ENCODE measurements around the gene INSIG1.

INSIG1 gene

DNA sequence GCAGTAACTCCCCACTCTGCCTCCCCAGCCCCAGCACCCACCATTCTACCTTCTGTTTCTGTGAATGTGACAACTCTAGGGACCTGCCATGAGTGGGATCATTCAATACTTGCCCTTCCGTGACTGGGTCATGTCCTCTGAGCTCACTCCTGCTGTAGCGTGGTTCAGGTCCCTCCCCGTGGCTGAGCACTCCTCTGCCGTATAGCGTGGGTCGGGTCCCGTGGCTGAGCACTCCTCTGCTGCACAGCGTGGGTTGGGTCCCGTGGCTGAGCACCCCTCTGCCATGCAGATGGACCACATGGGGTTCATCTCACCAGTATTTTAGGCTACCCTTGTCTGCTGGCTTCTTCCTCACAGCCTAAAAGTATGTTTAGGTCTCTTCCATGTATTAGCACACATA, 43.0 kb downstream of the INSIG1 start:
- Histone ChIP-seq H3K36me3 (ENCODE audit: control insufficient read depth, insufficient read depth, low read length) (no peaks in the 10 kb centered on the region), H3K9me3 (ENCODE audit: control insufficient read depth, low read length) (no peaks in the 10 kb centered on the region), H3K79me2 (no peaks in the 10 kb centered on the region), H3K4me3 (ENCODE audit: low read depth, low read length) (no peak overlapping the region), H3K27me3 (ENCODE audit: control insufficient read depth, insufficient read depth, low read length) (no peaks in the 10 kb centered on the region), H2AFZ (no peak overlapping the region), H3K9ac (no peak overlapping the region), H3K4me2 (ENCODE audit: low read length) (no peak overlapping the region), H3K27ac (no peak overlapping the region), H3K4me1 (peaks cover 4% of the 10 kb centered on the region)
- no peak for TF ChIP-seq CTCF (IDR thresholded peaks at IDR 0.05)

GRCh38 chr7:155341463-155341983, 43.8 kb downstream of the INSIG1 start:
- TF ChIP-seq CTCF (IDR thresholded peaks at IDR 0.05) = no peak
- Histone ChIP-seq H3K4me1 (peaks cover 4% of the 10 kb centered on the region), H3K36me3 (ENCODE audit: control insufficient read depth, insufficient read depth, low read length) (no peaks in the 10 kb centered on the region), H3K4me2 (ENCODE audit: low read length) (no peak overlapping the region), H3K4me3 (ENCODE audit: low read depth, low read length) (no peak overlapping the region), H3K27ac (no peak overlapping the region), H3K79me2 (no peaks in the 10 kb centered on the region), H3K9me3 (ENCODE audit: control insufficient read depth, low read length) (no peaks in the 10 kb centered on the region), H2AFZ (no peak overlapping the region), H3K9ac (no peak overlapping the region), H3K27me3 (ENCODE audit: control insufficient read depth, insufficient read depth, low read length) (peaks cover 2% of the 10 kb centered on the region)

GRCh38 chr7:155342313-155342712, 44.6 kb downstream of the INSIG1 start:
- no peak overlapping the region for H3K9ac ChIP-seq
- H3K4me1 ChIP-seq = peaks cover 4% of the 10 kb centered on the region
- H3K4me2 ChIP-seq (ENCODE audit: low read length) = no peak overlapping the region
- no peak overlapping the region for H2AFZ ChIP-seq
- no peak for TF ChIP-seq CTCF (IDR thresholded peaks at IDR 0.05)
- peaks cover 2% of the 10 kb centered on the region for H3K27me3 ChIP-seq (ENCODE audit: control insufficient read depth, insufficient read depth, low read length)
- H3K27ac ChIP-seq = no peak overlapping the region
- no peak overlapping the region for H3K4me3 ChIP-seq (ENCODE audit: low read depth, low read length)
- no peaks in the 10 kb centered on the region for H3K9me3 ChIP-seq (ENCODE audit: control insufficient read depth, low read length)
- no peaks in the 10 kb centered on the region for H3K36me3 ChIP-seq (ENCODE audit: control insufficient read depth, insufficient read depth, low read length)
- no peaks in the 10 kb centered on the region for H3K79me2 ChIP-seq

DNA sequence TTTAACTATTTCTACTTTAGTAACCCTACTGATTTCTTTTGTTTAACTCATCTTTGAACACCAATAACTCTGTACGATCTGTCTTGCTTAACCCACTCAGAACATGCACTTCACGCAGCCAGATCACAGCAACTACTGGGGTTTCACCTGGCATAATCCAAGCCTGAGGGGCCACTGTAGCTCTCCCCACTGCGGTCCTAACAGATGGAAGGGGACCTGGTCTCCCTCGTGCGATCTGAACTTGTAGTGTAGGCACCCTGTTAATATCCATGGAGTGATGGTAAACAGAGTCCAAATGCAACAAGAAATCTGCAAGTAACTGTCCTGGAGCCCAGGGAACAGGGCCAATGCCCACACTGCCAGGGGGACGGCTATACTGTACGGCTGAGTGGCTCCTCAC, 45.5 kb downstream of the INSIG1 start:
- Histone ChIP-seq H3K4me3 (ENCODE audit: low read depth, low read length) (no peak overlapping the region), H3K27me3 (ENCODE audit: control insufficient read depth, insufficient read depth, low read length) (peaks cover 2% of the 10 kb centered on the region), H3K27ac (no peak overlapping the region), H3K4me2 (ENCODE audit: low read length) (no peak overlapping the region), H3K36me3 (ENCODE audit: control insufficient read depth, insufficient read depth, low read length) (no peaks in the 10 kb centered on the region), H2AFZ (no peak overlapping the region), H3K79me2 (no peaks in the 10 kb centered on the region), H3K9me3 (ENCODE audit: control insufficient read depth, low read length) (no peaks in the 10 kb centered on the region), H3K9ac (no peak overlapping the region), H3K4me1 (peaks cover 4% of the 10 kb centered on the region)
- TF ChIP-seq CTCF (IDR thresholded peaks at IDR 0.05) = no peak

- H3K36me3 ChIP-seq (ENCODE audit: control insufficient read depth, insufficient read depth, low read length) = no peaks in the 10 kb centered on the region
- no peak overlapping the region for H3K4me2 ChIP-seq (ENCODE audit: low read length)
- no peak overlapping the region for H3K4me3 ChIP-seq (ENCODE audit: low read depth, low read length)
- no peak overlapping the region for H2AFZ ChIP-seq
- no peak overlapping the region for H3K9ac ChIP-seq
- H3K9me3 ChIP-seq (ENCODE audit: control insufficient read depth, low read length) = no peaks in the 10 kb centered on the region
- TF ChIP-seq CTCF (IDR thresholded peaks at IDR 0.05) = no peak
- H3K4me1 ChIP-seq = peaks cover 4% of the 10 kb centered on the region
- H3K27me3 ChIP-seq (ENCODE audit: control insufficient read depth, insufficient read depth, low read length) = peaks cover 2% of the 10 kb centered on the region
- no peaks in the 10 kb centered on the region for H3K79me2 ChIP-seq
- no peak overlapping the region for H3K27ac ChIP-seq
Measured at GRCh38 chr7:155343661-155344121, 46.0 kb downstream of the INSIG1 start.

Data from parathyroid adenoma (tissue), 2 donors.